Peyer's patch (tissue), 4 donors: ENCODE data around the gene SSX2IP. TPM values are rescaled to one million over a fixed set of nuclear protein-coding genes. Genes with fewer than 3 reads are reported as not detected.
"Not testable (repeated sequence)": the region's sequence is repeated elsewhere in the genome, so short reads cannot be mapped to it uniquely, and the experiment has no call there.

Experiments used
- DNase-seq, 3 donors: peaks; one replicate each; pipeline ENCODE4 v3.0.0-alpha.2; 2017 to 2019
- H3K27ac ChIP-seq, 4 donors: fragments of 200-600 bp; sonication (generic); one replicate each; pipeline ENCODE4 v1.5.1; 2016 to 2019
- H3K27me3 ChIP-seq, 2 donors: fragments of 200-600 bp; sonication (generic); one replicate each; pipeline ENCODE4 v1.5.1; 2019
- H3K36me3 ChIP-seq, 3 donors: fragments of 200-600 bp; sonication (generic); one replicate each; pipeline ENCODE4 v1.5.1; 2016 to 2019
- H3K4me1 ChIP-seq, 4 donors: fragments of 200-600 bp; sonication (generic); one replicate each; pipeline ENCODE4 v1.5.1; 2016 to 2019
- H3K4me3 ChIP-seq, 4 donors: fragments of 200-600 bp; sonication (generic); 1 replicate in 3 of 4; 2 replicates in 1 of 4; pipeline ENCODE4 v1.5.1; 2016 to 2019; ENCODE audit warnings: mild to moderate bottlenecking in 1 of 4
- H3K9me3 ChIP-seq, 4 donors: fragments of 200-600 bp; sonication (generic); one replicate each; pipeline ENCODE4 v1.5.1; 2016 to 2019; ENCODE audit warnings: mild to moderate bottlenecking in 1 of 4
- CTCF ChIP-seq, 6 experiments: fragments of 450-650 bp in 4 of 6; fragments of 200-600 bp in 2 of 6; sonication (generic) in 1 of 6; IDR thresholded peaks; one replicate each; pipeline ENCODE4 v1.5.1; 2017 to 2019; ENCODE audit warnings: antibody characterized with exemption in 6 of 6, mild to moderate bottlenecking in 3 of 6, moderate library complexity in 1 of 6
- POLR2A ChIP-seq, 2 donors: fragments of 450-650 bp; IDR thresholded peaks; one replicate each; pipeline ENCODE4 v1.5.1; 2017; ENCODE audit warnings: antibody characterized with exemption in 2 of 2, mild to moderate bottlenecking in 2 of 2, moderate library complexity in 2 of 2
- total RNA-seq, 4 donors: library from RNA; depleted of rRNA; stranded (reverse); fragments of >200 nt; gene quantifications; one replicate each; pipeline ENCODE4 v1.1.0, GENCODE V29; 2016

The SSX2IP gene
- total RNA-seq, 4 donors from 2014 or later, result 10.7 to 20.6 (median 11.7) TPM

GRCh38 chr1:84722794-84723193 is 32.5 kb upstream of the SSX2IP start:
- no peak for DNase-seq
- Histone ChIP-seq H3K27me3 (no peaks in the 10 kb centered on the region), H3K4me1 (peaks cover 0 to 20% (median 0%) of the 10 kb centered on the region in 4 donors), H3K27ac (no peak overlapping the region), H3K36me3 (no peaks in the 10 kb centered on the region), H3K9me3 (no peaks in the 10 kb centered on the region), H3K4me3 (no peak overlapping the region)
- no peak for TF ChIP-seq CTCF (IDR thresholded peaks at IDR 0.05)
- TF ChIP-seq POLR2A (IDR thresholded peaks at IDR 0.05), result no peak

GRCh38 chr1:84721872-84722271 is 31.6 kb upstream of the SSX2IP start:
- not testable (repeated sequence) for H3K4me3 ChIP-seq, H3K36me3 ChIP-seq, H3K9me3 ChIP-seq, H3K27ac ChIP-seq, DNase-seq, H3K27me3 ChIP-seq
- peaks cover 0 to 20% (median 0%) of the 10 kb centered on the region in 4 donors for H3K4me1 ChIP-seq

DNA sequence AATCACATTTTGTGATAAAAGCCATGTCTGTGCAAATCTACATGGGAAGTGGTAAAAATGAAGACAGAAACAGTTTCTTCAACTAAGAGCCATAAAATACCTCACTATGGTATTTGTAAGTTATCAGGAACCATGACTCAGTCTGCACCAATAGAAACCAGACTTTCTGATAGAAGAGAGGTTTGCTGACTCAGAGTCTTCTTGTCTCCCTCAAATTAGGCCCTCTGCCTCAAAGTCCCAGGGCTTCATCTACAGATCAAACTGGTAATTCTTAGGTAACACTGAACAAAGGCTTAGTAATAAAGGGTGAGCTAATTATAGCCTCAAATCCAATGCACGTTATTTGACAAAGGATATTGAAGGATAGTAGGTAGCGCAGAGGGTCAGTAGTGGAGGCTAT is 30.9 kb upstream of the SSX2IP start:
- Histone ChIP-seq H3K27ac (peak overlapping the region in 1 of 4 donors; percentile 61), H3K4me1 (peaks cover 0 to 20% (median 0%) of the 10 kb centered on the region in 4 donors), H3K36me3 (no peaks in the 10 kb centered on the region), H3K27me3 (no peaks in the 10 kb centered on the region), H3K4me3 (no peak overlapping the region), H3K9me3 (no peaks in the 10 kb centered on the region)
- DNase-seq, result no peak
- TF ChIP-seq POLR2A (IDR thresholded peaks at IDR 0.05) (no peak), CTCF (IDR thresholded peaks at IDR 0.05) (no peak)

GRCh38 chr1:84720221-84720780 is 30.0 kb upstream of the SSX2IP start:
- no peak for TF ChIP-seq POLR2A (IDR thresholded peaks at IDR 0.05)
- no peak for TF ChIP-seq CTCF (IDR thresholded peaks at IDR 0.05)
- Histone ChIP-seq H3K36me3 (no peaks in the 10 kb centered on the region), H3K27ac (peak overlapping the region in 2 of 4 donors; percentile 36 to 61), H3K4me3 (no peak overlapping the region), H3K27me3 (no peaks in the 10 kb centered on the region), H3K9me3 (no peaks in the 10 kb centered on the region), H3K4me1 (peaks cover 0 to 20% (median 0%) of the 10 kb centered on the region in 4 donors)
- DNase-seq, result no peak

DNA sequence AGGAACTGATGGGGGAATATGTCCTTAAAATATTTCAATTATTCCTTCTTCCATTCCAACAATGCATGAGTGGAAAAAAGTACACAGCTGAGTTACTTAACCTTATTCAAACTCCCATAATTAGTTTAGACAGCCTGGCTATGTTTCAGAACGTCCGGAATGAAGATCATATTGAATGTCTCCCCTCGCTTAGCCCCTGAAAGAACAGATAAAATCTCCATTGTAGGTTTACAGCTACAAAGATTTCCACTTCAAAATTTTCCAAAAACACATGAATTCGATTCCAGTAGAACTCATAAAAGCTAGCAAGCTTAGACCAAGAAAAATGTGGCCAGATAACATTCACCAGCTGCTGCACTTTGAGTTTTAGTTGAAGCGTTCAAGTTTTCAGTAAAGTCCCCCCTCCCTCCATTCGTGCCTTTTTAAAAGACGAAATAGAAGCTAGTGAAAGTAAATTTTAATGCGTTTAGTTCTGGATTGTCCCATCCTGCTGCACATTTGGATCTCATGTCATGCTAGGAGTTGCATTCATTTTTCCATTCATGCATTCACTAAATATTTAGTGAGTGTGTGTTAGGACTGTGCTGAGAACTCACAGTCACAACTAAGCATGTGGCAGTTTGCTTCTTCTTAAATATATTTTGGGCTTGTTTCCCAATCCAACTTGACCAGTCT is 29.4 kb upstream of the SSX2IP start:
- H3K27ac ChIP-seq, result peak overlapping the region in 2 of 4 donors; percentile 36 to 61
- peaks cover 0 to 20% (median 0%) of the 10 kb centered on the region in 4 donors for H3K4me1 ChIP-seq
- H3K27me3 ChIP-seq, result no peaks in the 10 kb centered on the region
- DNase-seq, result no peak
- H3K4me3 ChIP-seq, result no peak overlapping the region
- H3K36me3 ChIP-seq, result no peaks in the 10 kb centered on the region
- TF ChIP-seq POLR2A (IDR thresholded peaks at IDR 0.05) (no peak), CTCF (IDR thresholded peaks at IDR 0.05) (no peak)
- no peaks in the 10 kb centered on the region for H3K9me3 ChIP-seq

DNA sequence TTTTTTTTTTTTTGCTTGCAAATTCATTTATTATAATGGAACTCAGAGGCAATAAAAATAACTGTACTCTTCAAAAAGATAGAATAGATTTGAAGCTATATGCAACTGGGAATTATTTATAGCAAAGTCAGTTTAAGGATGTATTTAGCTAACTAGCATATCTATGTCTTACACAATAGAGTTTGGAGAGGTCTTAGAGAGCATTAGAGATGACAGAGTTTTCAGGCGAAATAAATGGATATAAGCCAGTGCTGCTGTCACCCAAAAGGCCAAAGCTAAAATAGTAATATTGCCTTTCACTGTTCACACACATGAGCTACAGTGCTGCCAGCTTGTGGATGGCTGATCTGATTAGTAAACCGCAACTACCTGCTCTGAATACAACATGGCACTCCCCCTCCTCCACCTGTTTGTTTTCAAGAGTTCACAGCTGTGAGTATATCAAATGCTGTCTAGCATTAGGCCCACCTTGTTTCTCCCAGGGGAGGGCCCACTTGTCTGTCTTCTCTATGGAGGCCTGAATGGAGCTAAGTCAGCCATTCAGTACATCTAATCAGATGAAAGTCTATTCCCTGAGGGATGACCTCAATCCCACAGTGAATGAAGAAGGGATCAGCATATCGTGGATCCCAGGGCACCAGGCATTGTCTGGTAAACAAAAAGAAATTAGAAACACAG is 25.2 kb upstream of the SSX2IP start:
- H3K4me3 ChIP-seq, result no peak overlapping the region
- no peaks in the 10 kb centered on the region for H3K27me3 ChIP-seq
- H3K27ac ChIP-seq, result no peak overlapping the region
- DNase-seq, result no peak
- H3K9me3 ChIP-seq, result no peaks in the 10 kb centered on the region
- H3K4me1 ChIP-seq, result peaks cover 0 to 8% (median 0%) of the 10 kb centered on the region in 4 donors
- TF ChIP-seq CTCF (IDR thresholded peaks at IDR 0.05) (no peak), POLR2A (IDR thresholded peaks at IDR 0.05) (no peak)
- H3K36me3 ChIP-seq, result no peaks in the 10 kb centered on the region
